Breast epithelium (tissue), 3 donors: Measurements from ENCODE around the gene NUDT1.

Source experiments
- CTCF ChIP-seq, 3 donors: fragments of 450-650 bp; IDR thresholded peaks; one replicate each; pipeline ENCODE4 v1.5.1; 2016 to 2017; ENCODE audit warnings: antibody characterized with exemption in 3 of 3, mild to moderate bottlenecking in 3 of 3, moderate library complexity in 3 of 3
- POLR2A ChIP-seq: fragments of 450-650 bp; IDR thresholded peaks from one replicate; pipeline ENCODE4 v1.6.1; 2016; ENCODE audit warnings: antibody characterized with exemption, mild to moderate bottlenecking, moderate library complexity
- POLR2AphosphoS5 ChIP-seq, 3 donors: sonication (generic); formaldehyde crosslinking; IDR thresholded peaks; one replicate each; pipeline ENCODE4 v1.6.1; 2017; ENCODE audit warnings: antibody characterized with exemption in 3 of 3

GRCh38 chr7:2197436-2198155 lies 44.4 kb upstream of the NUDT1 start:
- TF ChIP-seq CTCF (IDR thresholded peaks at IDR 0.05) (no peak), POLR2A (no peak), POLR2AphosphoS5 (IDR thresholded peaks at IDR 0.05) (no peak)
